ENCODE results near the gene DNAJC5.

DNA sequence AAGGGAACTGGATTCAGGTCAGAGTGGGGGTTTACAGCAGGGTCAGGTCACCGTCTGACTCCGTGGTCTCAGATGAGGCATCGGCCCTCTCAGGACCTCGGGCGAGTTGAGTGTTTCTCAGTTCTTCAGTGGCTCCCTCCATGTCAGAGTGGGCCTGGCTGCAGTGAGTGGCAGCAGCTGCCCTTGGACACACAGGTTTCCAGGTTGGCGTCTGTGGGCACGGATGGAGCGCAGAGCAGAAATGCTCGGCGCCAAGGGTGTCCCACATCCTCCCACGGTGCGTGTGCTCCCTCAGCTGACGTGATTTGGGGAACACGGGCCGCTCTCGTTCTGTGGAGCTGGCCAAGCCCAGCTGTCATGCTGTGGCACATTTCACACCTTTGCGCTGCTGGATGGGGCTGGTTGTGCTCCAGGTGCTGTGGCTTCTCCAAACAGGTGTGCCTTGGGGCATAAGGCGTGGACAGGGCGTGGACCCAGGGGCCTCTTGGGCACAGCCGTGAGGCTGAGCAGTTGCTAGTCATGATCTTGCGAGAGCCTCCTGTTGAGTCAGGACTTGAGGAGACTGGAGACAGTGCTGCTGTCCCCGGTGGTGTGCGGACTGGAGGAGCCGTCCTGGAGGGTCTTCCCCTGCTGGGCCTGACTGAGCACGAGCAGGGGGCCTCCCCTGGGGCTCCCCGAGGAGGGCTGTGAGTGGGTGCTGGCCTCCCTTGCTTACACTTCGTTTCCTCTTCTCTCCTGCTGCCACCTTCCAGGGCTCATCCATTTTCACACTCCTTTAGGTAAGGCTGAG, 9.5 kb upstream of the DNAJC5 start:
- TF ChIP-seq POLR2A (IDR thresholded peaks at IDR 0.05): no peak
- TF ChIP-seq, protein P1, sequence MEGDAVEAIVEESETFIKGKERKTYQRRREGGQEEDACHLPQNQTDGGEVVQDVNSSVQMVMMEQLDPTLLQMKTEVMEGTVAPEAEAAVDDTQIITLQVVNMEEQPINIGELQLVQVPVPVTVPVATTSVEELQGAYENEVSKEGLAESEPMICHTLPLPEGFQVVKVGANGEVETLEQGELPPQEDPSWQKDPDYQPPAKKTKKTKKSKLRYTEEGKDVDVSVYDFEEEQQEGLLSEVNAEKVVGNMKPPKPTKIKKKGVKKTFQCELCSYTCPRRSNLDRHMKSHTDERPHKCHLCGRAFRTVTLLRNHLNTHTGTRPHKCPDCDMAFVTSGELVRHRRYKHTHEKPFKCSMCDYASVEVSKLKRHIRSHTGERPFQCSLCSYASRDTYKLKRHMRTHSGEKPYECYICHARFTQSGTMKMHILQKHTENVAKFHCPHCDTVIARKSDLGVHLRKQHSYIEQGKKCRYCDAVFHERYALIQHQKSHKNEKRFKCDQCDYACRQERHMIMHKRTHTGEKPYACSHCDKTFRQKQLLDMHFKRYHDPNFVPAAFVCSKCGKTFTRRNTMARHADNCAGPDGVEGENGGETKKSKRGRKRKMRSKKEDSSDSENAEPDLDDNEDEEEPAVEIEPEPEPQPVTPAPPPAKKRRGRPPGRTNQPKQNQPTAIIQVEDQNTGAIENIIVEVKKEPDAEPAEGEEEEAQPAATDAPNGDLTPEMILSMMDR (IDR thresholded peaks at IDR 0.05): no peak

All from prostate gland (tissue), 2 donors.